H1 (cell line): Measurements from ENCODE around the gene EPN3. TPM values are rescaled to one million over a fixed set of nuclear protein-coding genes. Genes with fewer than 3 reads are reported as not detected.

ENCODE experiments used
- CTCF ChIA-PET: fragments of 300-600 bp; sonication (Branson Sonifier 250); formaldehyde crosslinking; loops from one replicate; lab custom pipeline; 2021; ENCODE audit not compliant: partially characterized antibody; lab: Charles Lee
- POLR2A ChIA-PET: fragments of 300-600 bp; sonication (Branson Sonifier 250); formaldehyde crosslinking; loops from one replicate; lab custom pipeline; 2021; ENCODE audit warnings: inconsistent platforms; ENCODE audit not compliant: partially characterized antibody; lab: Charles Lee
- DNase-seq, 2 experiments: peaks; one replicate each; pipeline versions ENCODE4 v3.0.0 to v3.0.0-alpha.2; 2010 to 2022; ENCODE audit warnings: low spot score in 2 of 2, low read depth in 1 of 2, mixed read lengths in 1 of 2
- FAIRE-seq: peaks from 2 replicates; lab custom pipeline; 2011; peaks lifted over from hg19 to GRCh38; lab: Jason Lieb, UNC
- H2AFZ ChIP-seq: 2 replicates; pipeline ENCODE4 v1.8.1; 2012; ENCODE audit warnings: low read length, inconsistent platforms
- H2AK5ac ChIP-seq: 2 replicates; pipeline ENCODE4 v1.6.1; 2013; ENCODE audit warnings: low read depth, low read length
- H2BK120ac ChIP-seq: replicated peaks from 2 replicates; pipeline ENCODE3; 2013; ENCODE audit warnings: low read depth, low read length, inconsistent platforms
- H2BK12ac ChIP-seq: 2 replicates; pipeline ENCODE4 v1.6.1; 2013; ENCODE audit warnings: low read depth, low read length
- H2BK15ac ChIP-seq: 2 replicates; pipeline ENCODE4 v1.6.1; 2013; ENCODE audit warnings: low read length
- H2BK20ac ChIP-seq: 2 replicates; pipeline ENCODE4 v1.6.1; 2013; ENCODE audit warnings: low read length
- H2BK5ac ChIP-seq: 2 replicates; pipeline ENCODE4 v1.6.1; 2013; ENCODE audit warnings: low read depth, low read length
- H3K14ac ChIP-seq: 2 replicates; pipeline ENCODE4 v1.6.1; 2013; ENCODE audit warnings: inconsistent platforms; ENCODE audit not compliant: insufficient read length
- H3K18ac ChIP-seq: 2 replicates; pipeline ENCODE4 v1.6.1; 2013; ENCODE audit warnings: low read length; ENCODE audit errors: extremely low read depth
- H3K23ac ChIP-seq: 2 replicates; pipeline ENCODE4 v1.6.1; 2013; ENCODE audit warnings: inconsistent platforms; ENCODE audit not compliant: insufficient read length
- H3K23me2 ChIP-seq: 2 replicates; pipeline ENCODE4 v1.6.1; 2013; ENCODE audit warnings: low read depth, low read length
- H3K27ac ChIP-seq: 2 replicates; pipeline ENCODE4 v1.6.1; 2011; ENCODE audit warnings: low read depth, low read length, inconsistent platforms
- H3K27me3 ChIP-seq, 4 experiments: replicated peaks in 1 of 4; 1 replicate in 1 of 4; 2 replicates in 3 of 4; pipeline versions ENCODE4 v1.6.1 to v1.8.1; 2011 to 2013; ENCODE audit warnings: low read length in 3 of 4, mild to moderate bottlenecking in 3 of 4, inconsistent platforms in 2 of 4, mixed read lengths in 2 of 4, moderate library complexity in 1 of 4; ENCODE audit not compliant: control insufficient read depth in 3 of 4, insufficient read depth in 3 of 4; ENCODE audit errors: extremely low read depth in 1 of 4
- H3K36me3 ChIP-seq, 4 experiments: 2 replicates each; pipeline versions ENCODE4 v1.6.1 to v1.8.1; 2011 to 2013; ENCODE audit warnings: mild to moderate bottlenecking in 4 of 4, low read length in 3 of 4, moderate library complexity in 2 of 4, control low read depth in 1 of 4, inconsistent platforms in 1 of 4; ENCODE audit not compliant: insufficient read depth in 4 of 4, control insufficient read depth in 2 of 4
- H3K4ac ChIP-seq: replicated peaks from 2 replicates; pipeline ENCODE3; 2013; ENCODE audit warnings: low read length, low read depth, mixed read lengths, inconsistent platforms; ENCODE audit not compliant: insufficient read length
- H3K4me1 ChIP-seq, 4 experiments: replicated peaks in 1 of 4; 1 replicate in 1 of 4; 2 replicates in 3 of 4; pipeline versions ENCODE4 v1.6.1 to v1.8.1; 2011 to 2013; ENCODE audit warnings: low read length in 3 of 4, inconsistent platforms in 2 of 4, mixed read lengths in 1 of 4; ENCODE audit not compliant: insufficient read depth in 4 of 4, control insufficient read depth in 3 of 4
- H3K4me2 ChIP-seq, 2 experiments: 2 replicates each; pipeline versions ENCODE4 v1.6.1 to v1.8.1; 2011 to 2013; ENCODE audit warnings: low read depth in 2 of 2, low read length in 2 of 2, control low read depth in 1 of 2, inconsistent platforms in 1 of 2, mild to moderate bottlenecking in 1 of 2; ENCODE audit not compliant: insufficient read depth in 1 of 2
- H3K4me3 ChIP-seq, 4 experiments: fragments of 200-600, 300-600 bp in 1 of 4; sonication (generic), shearing (Covaris generic), sonication (Bioruptor Twin) in 1 of 4; 2 replicates each; pipeline versions ENCODE4 v1.5.1 to v1.8.1; 2011 to 2016; ENCODE audit warnings: low read length in 4 of 4, low read depth in 3 of 4, control low read depth in 2 of 4, inconsistent platforms in 2 of 4, mild to moderate bottlenecking in 2 of 4, mixed read lengths in 1 of 4, moderate library complexity in 1 of 4; ENCODE audit not compliant: insufficient read depth in 2 of 4; ENCODE audit errors: extremely low read depth in 1 of 4
- H3K56ac ChIP-seq: replicated peaks from 2 replicates; pipeline ENCODE3; 2013; ENCODE audit warnings: low read depth, mild to moderate bottlenecking, mixed read lengths, low read length, inconsistent platforms; ENCODE audit not compliant: insufficient read length
- H3K79me1 ChIP-seq: 2 replicates; pipeline ENCODE4 v1.6.1; 2013; ENCODE audit warnings: low read depth, low read length, control low read depth
- H3K79me2 ChIP-seq, 2 experiments: 2 replicates each; pipeline versions ENCODE4 v1.6.1 to v1.8.1; 2012 to 2013; ENCODE audit warnings: low read length in 2 of 2, mild to moderate bottlenecking in 2 of 2, inconsistent platforms in 1 of 2; ENCODE audit not compliant: insufficient read depth in 2 of 2, control insufficient read depth in 1 of 2
- H3K9ac ChIP-seq, 4 experiments: replicated peaks in 1 of 4; 1 replicate in 1 of 4; 2 replicates in 3 of 4; pipeline versions ENCODE4 v1.6.1 to v1.8.1; 2011 to 2013; ENCODE audit warnings: low read depth in 3 of 4, low read length in 3 of 4, control low read depth in 2 of 4, mild to moderate bottlenecking in 2 of 4, moderate library complexity in 2 of 4, inconsistent platforms in 1 of 4; ENCODE audit errors: extremely low read depth in 1 of 4
- H3K9me3 ChIP-seq, 2 experiments: 2 replicates each; pipeline versions ENCODE4 v1.6.1 to v1.8.1; 2012 to 2013; ENCODE audit warnings: mild to moderate bottlenecking in 2 of 2, moderate library complexity in 2 of 2, control low read depth in 1 of 2, inconsistent platforms in 1 of 2, low read depth in 1 of 2, low read length in 1 of 2, mixed read lengths in 1 of 2; ENCODE audit not compliant: insufficient read depth in 2 of 2
- H4K20me1 ChIP-seq, 2 experiments: replicated peaks in 1 of 2; 2 replicates each; pipeline versions ENCODE3 to v1.8.1; 2011 to 2013; ENCODE audit warnings: inconsistent platforms in 2 of 2, low read length in 2 of 2, mild to moderate bottlenecking in 1 of 2; ENCODE audit not compliant: insufficient read depth in 2 of 2, control insufficient read depth in 1 of 2
- H4K5ac ChIP-seq: 2 replicates; pipeline ENCODE4 v1.6.1; 2013; ENCODE audit warnings: low read length, low read depth, mixed read lengths, inconsistent platforms; ENCODE audit not compliant: insufficient read length
- H4K8ac ChIP-seq: 2 replicates; pipeline ENCODE4 v1.8.0; 2013; ENCODE audit warnings: mild to moderate bottlenecking, moderate library complexity, low read length, inconsistent platforms; ENCODE audit not compliant: insufficient read depth; ENCODE audit errors: extremely low read depth
- H4K91ac ChIP-seq: replicated peaks from 2 replicates; pipeline ENCODE3; 2013; ENCODE audit warnings: low read length, mixed read lengths, inconsistent platforms; ENCODE audit not compliant: insufficient read length
- JUN ChIP-seq: IDR thresholded peaks from 2 replicates; pipeline ENCODE4 v1.6.1; 2011; ENCODE audit warnings: low read depth, mild to moderate bottlenecking, improper control_type of control experiment, low read length
- PHF8 ChIP-seq: fragments of 200-600 bp; sonication (generic); conservative IDR thresholded peaks from 2 replicates; pipeline ENCODE4 v1.7.1; 2012; ENCODE audit warnings: low read depth, mild to moderate bottlenecking, inconsistent platforms, low read length, moderate library complexity
- YY1 ChIP-seq: IDR thresholded peaks from 2 replicates; pipeline ENCODE4 v1.6.1; 2011; ENCODE audit warnings: low read depth, mild to moderate bottlenecking, low read length
- WGBS, 2 experiments: shearing (Covaris generic) in 1 of 2; methylation state at CpG; one replicate each; pipeline versions ENCODE4 v1.1.6 to v1.1.7; 2013 to 2015; ENCODE audit warnings: low lambda C conversion rate in 2 of 2, mixed read lengths in 2 of 2, inconsistent platforms in 1 of 2, low coverage in 1 of 2, missing lambda C conversion rate in 1 of 2; ENCODE audit not compliant: insufficient replicate concordance in 2 of 2, insufficient coverage in 1 of 2, insufficient read length in 1 of 2; ENCODE audit errors: extremely low coverage in 1 of 2, missing lambda C conversion rate in 1 of 2; 5-methylcytosine and 5-hydroxymethylcytosine counted together
- polyA plus RNA-seq, 7 experiments: library from polyadenylated mRNA; depleted of rRNA in 3 of 7; stranded (reverse) in 5 of 7; unstranded in 2 of 7; fragments of >200 nt in 5 of 7; fragments of 200-250 nt in 2 of 7; gene quantifications; 1 replicate in 5 of 7; 2 replicates in 1 of 7; 4 replicates in 1 of 7; pipeline versions ENCODE4 v1.2.1 to v1.2.3, GENCODE V29; 2011 to 2013; ENCODE audit warnings: missing spikeins in 2 of 7, mixed read lengths in 2 of 7
- total RNA-seq: library from RNA; stranded (reverse); fragmentation: NEBNext Ultra II Directional; extraction: Animal tissue kit (Norgen Biotek cat#: 25700); gene quantifications from 2 replicates; pipeline ENCODE4 v1.2.1, GENCODE V29; 2021

EPN3 gene
- total and polyA plus RNA-seq, 2 of the 8 experiments (the other 6 are each of a cell fraction or from before 2014, with no cell fraction given), result 6.7 to 7.9 TPM

DNA sequence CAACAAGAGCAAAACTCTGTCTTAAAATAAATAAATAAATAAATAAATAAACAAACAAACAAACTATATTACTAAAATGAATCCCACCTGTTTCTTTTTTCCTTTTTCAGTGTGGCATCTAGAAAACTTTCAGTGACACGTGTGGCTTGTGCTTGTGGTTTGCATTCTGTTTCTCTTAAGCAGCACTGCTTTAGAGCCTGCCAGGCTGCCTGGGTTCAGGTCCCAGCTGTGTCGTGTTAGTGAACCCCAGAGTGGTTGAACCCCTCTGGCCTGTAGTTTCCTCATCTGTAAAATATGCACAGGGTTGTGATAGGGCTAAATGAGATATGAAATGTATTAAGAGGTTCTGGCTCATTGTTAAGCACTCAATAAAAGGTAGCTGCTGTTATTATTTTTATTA, 12.1 kb upstream of the EPN3 start:
- CTCF ChIA-PET, result interaction anchor here (0.7 to 2.7 kb wide), 13 partner anchors 10 to 174 kb away, joined by 3 to 9 read pairs (median 4); partner anchors contain the start of gene EPN3
- no peak overlapping the region for H4K8ac ChIP-seq
- no peak overlapping the region for H2BK5ac ChIP-seq
- no peak overlapping the region for H4K5ac ChIP-seq
- no peak overlapping the region for H3K4ac ChIP-seq
- no peaks in the 10 kb centered on the region for H3K79me2 ChIP-seq
- POLR2A ChIA-PET, result interaction anchor here (0.5 to 2.4 kb wide), 2 partner anchors 12 to 359 kb away, joined by 3 to 13 read pairs; partner anchors contain the start of gene EPN3
- no peak for TF ChIP-seq JUN
- TF ChIP-seq PHF8, result no peak
- TF ChIP-seq YY1, result no peak
- no peaks in the 10 kb centered on the region; a peak in 1 of 7 replicates for H3K4me1 ChIP-seq
- no peak overlapping the region for H2BK20ac ChIP-seq
- no peak overlapping the region for H2BK15ac ChIP-seq
- no peak overlapping the region for H2BK12ac ChIP-seq
- H4K91ac ChIP-seq, result no peak overlapping the region
- H3K56ac ChIP-seq, result no peak overlapping the region
- no peak overlapping the region for H3K18ac ChIP-seq
- WGBS, 2 experiments, result 85% methylated on average over 2 of the region's 2 CpGs; no CpG with 5 or more reads in 1 of the 2 experiments
- H3K4me3 ChIP-seq, result no peak overlapping the region
- H3K23me2 ChIP-seq, result no peaks in the 10 kb centered on the region; the same call in 1 of the 2 replicates
- H3K23ac ChIP-seq, result no peak overlapping the region
- no peak overlapping the region for H3K9ac ChIP-seq
- H3K36me3 ChIP-seq, result no peaks in the 10 kb centered on the region
- FAIRE-seq (no peak), DNase-seq (no peak)
- no peak overlapping the region for H3K4me2 ChIP-seq
- H3K27me3 ChIP-seq, result no peaks in the 10 kb centered on the region; a peak in 1 of 7 replicates
- H3K14ac ChIP-seq, result no peak overlapping the region
- no peaks in the 10 kb centered on the region for H3K9me3 ChIP-seq
- no peak overlapping the region for H3K27ac ChIP-seq
- H4K20me1 ChIP-seq, result no peaks in the 10 kb centered on the region
- no peak overlapping the region for H2BK120ac ChIP-seq
- no peak overlapping the region for H2AK5ac ChIP-seq
- no peaks in the 10 kb centered on the region for H3K79me1 ChIP-seq
- H2AFZ ChIP-seq, result no peak overlapping the region
